ENCODE results near the gene ACP7.

- TF ChIP-seq CTCF (IDR thresholded peaks at IDR 0.05) (no peak), POLR2AphosphoS5 (IDR thresholded peaks at IDR 0.05) (no peak)
Measured at GRCh38 chr19:39053276-39054090, 30.7 kb upstream of the ACP7 start.

All from esophagus muscularis mucosa (tissue), 3 donors.